Stimulated activated CD8-positive, alpha-beta memory T cell treated with anti-CD3 and anti-CD28 coated beads, Interleukin-4, amount 100 ng/mL, for 1 hour (primary cell): ENCODE measurements around the gene PSMD14.

Experiments used
- DNase-seq, 2 donors: peaks; one replicate each; pipeline ENCODE4 v3.0.0-alpha.2; 2020; ENCODE audit warnings: low read depth in 2 of 2, low spot score in 1 of 2

The PSMD14 gene

GRCh38 chr2:161381546-161381945 lies 73.3 kb downstream of the PSMD14 start:
- DNase-seq: no peak

GRCh38 chr2:161382747-161383146 lies 74.5 kb downstream of the PSMD14 start:
- DNase-seq: no peak

GRCh38 chr2:161384864-161385263 lies 76.6 kb downstream of the PSMD14 start:
- DNase-seq: no peak

- no peak for DNase-seq
Observed at GRCh38 chr2:161386228-161386824, 78.1 kb downstream of the PSMD14 start.

- DNase-seq: no peak
Observed at GRCh38 chr2:161388146-161388779, 80.0 kb downstream of the PSMD14 start.

GRCh38 chr2:161391737-161392506 lies 83.7 kb downstream of the PSMD14 start:
- DNase-seq: no peak

- no peak for DNase-seq
Observed at GRCh38 chr2:161400076-161400475, 91.9 kb downstream of the PSMD14 start.

- no peak for DNase-seq
Observed at GRCh38 chr2:161402297-161402696, 94.1 kb downstream of the PSMD14 start.

- DNase-seq: no peak
Observed at GRCh38 chr2:161406316-161406715, 98.1 kb downstream of the PSMD14 start.

- DNase-seq: no peak
Observed at GRCh38 chr2:161407597-161407996, 99.4 kb downstream of the PSMD14 start.

GRCh38 chr2:161409308-161409907 lies 101.2 kb downstream of the PSMD14 start:
- no peak for DNase-seq

- no peak for DNase-seq
Observed at GRCh38 chr2:161412346-161412745, 104.1 kb downstream of the PSMD14 start.

- no peak for DNase-seq
Observed at GRCh38 chr2:161414042-161415033, 106.1 kb downstream of the PSMD14 start.

GRCh38 chr2:161415034-161415986 lies 107.1 kb downstream of the PSMD14 start:
- no peak for DNase-seq

GRCh38 chr2:161415987-161416707 lies 107.9 kb downstream of the PSMD14 start, which contains the start of gene TBR1:
Gene TBR1 (plus strand): TSS chr2:161416297. CDS start chr2:161416411, 114 bp downstream.
- DNase-seq: no peak

- no peak for DNase-seq
Observed at GRCh38 chr2:161416708-161417437, 108.6 kb downstream of the PSMD14 start.

- no peak for DNase-seq
Observed at GRCh38 chr2:161417438-161418274, 109.4 kb downstream of the PSMD14 start.
